Bronchial epithelial cell (primary cell): ENCODE data around the gene NUDT4. TPM values are rescaled to one million over a fixed set of nuclear protein-coding genes. Genes with fewer than 3 reads are reported as not detected.
"Not testable (repeated sequence)": the region's sequence is repeated elsewhere in the genome, so short reads cannot be mapped to it uniquely, and the experiment has no call there.

Experiments
- DNase-seq: peaks from one replicate; pipeline ENCODE4 v3.0.0-alpha.2; 2010; ENCODE audit warnings: low read depth
- FAIRE-seq: peaks from 2 replicates; lab custom pipeline; 2011; peaks lifted over from hg19 to GRCh38; lab: Jason Lieb, UNC
- H3K27me3 ChIP-seq: 2 replicates; pipeline ENCODE4 v1.5.1; 2011; ENCODE audit warnings: low read length; ENCODE audit not compliant: control insufficient read depth, insufficient read depth
- H3K36me3 ChIP-seq: 2 replicates; pipeline ENCODE4 v1.5.1; 2011; ENCODE audit warnings: low read length; ENCODE audit not compliant: control insufficient read depth, insufficient read depth
- H3K4me3 ChIP-seq: 2 replicates; pipeline ENCODE4 v1.5.1; 2011; ENCODE audit warnings: mild to moderate bottlenecking, low read depth, low read length, control low read depth
- total RNA-seq: library from RNA; depleted of rRNA; stranded (reverse); fragments of >200 nt; gene quantifications from 2 replicates; pipeline ENCODE4 v1.2.1, GENCODE V29; 2014
- TF ChIP-seq, protein P1 (sequence below): IDR thresholded peaks from 2 replicates; pipeline ENCODE4 v1.5.1; 2011; ENCODE audit warnings: mild to moderate bottlenecking, moderate library complexity, low read length, control low read depth, inconsistent platforms; ENCODE audit not compliant: insufficient read depth, severe bottlenecking

The NUDT4 gene
- total RNA-seq, 1 donor from 2014 or later, result 34.2 TPM

- DNase-seq, result no peak
- Histone ChIP-seq H3K4me3 (no peak overlapping the region), H3K36me3 (no peaks in the 10 kb centered on the region), H3K27me3 (no peaks in the 10 kb centered on the region)
- no peak for FAIRE-seq
- TF ChIP-seq, protein P1, sequence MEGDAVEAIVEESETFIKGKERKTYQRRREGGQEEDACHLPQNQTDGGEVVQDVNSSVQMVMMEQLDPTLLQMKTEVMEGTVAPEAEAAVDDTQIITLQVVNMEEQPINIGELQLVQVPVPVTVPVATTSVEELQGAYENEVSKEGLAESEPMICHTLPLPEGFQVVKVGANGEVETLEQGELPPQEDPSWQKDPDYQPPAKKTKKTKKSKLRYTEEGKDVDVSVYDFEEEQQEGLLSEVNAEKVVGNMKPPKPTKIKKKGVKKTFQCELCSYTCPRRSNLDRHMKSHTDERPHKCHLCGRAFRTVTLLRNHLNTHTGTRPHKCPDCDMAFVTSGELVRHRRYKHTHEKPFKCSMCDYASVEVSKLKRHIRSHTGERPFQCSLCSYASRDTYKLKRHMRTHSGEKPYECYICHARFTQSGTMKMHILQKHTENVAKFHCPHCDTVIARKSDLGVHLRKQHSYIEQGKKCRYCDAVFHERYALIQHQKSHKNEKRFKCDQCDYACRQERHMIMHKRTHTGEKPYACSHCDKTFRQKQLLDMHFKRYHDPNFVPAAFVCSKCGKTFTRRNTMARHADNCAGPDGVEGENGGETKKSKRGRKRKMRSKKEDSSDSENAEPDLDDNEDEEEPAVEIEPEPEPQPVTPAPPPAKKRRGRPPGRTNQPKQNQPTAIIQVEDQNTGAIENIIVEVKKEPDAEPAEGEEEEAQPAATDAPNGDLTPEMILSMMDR, result no peak
These were observed 8.2 kb upstream of the NUDT4 start for GRCh38 chr12:93369505-93369904.

GRCh38 chr12:93370947-93371346 is 6.8 kb upstream of the NUDT4 start:
- TF ChIP-seq, protein P1, result no peak
- no peak for FAIRE-seq
- H3K4me3 ChIP-seq, result no peak overlapping the region
- no peaks in the 10 kb centered on the region for H3K36me3 ChIP-seq
- no peak for DNase-seq
- no peaks in the 10 kb centered on the region for H3K27me3 ChIP-seq

DNA sequence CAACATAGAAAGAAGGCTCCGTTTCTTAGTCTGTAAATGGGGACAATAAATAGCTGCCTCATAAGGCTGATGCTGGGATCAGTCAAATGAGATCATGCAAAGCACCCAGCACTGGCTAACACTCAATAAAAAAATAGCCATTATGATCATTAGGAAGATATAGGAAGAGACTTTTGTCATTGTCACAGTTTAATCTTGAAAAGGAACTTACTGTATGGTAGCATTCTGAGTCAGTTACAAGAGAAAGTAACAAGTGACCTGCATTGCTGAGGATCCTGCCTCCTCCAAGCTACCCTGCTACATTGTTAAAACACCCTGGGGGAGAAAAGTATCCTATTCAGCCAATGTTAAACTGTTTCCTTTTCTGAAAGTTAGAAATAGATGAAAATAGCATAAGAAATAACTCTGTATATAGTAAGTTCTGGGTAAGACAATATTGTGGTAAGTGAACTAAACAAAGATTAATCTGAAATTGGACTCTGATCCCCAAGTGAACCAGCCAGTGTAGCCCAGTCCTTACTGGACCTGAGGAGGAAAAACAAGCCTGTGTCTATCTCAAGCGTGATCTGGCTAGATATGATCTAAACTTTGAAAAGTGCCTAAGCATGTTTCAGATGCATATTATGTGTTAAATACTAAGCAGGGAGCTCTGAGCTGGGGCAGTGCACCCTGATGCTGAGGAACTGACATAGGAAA is 3.6 kb upstream of the NUDT4 start:
- H3K36me3 ChIP-seq, result no peaks in the 10 kb centered on the region
- no peak overlapping the region for H3K4me3 ChIP-seq
- FAIRE-seq, result no peak
- no peak for DNase-seq
- TF ChIP-seq, protein P1, result no peak
- no peaks in the 10 kb centered on the region for H3K27me3 ChIP-seq

DNA sequence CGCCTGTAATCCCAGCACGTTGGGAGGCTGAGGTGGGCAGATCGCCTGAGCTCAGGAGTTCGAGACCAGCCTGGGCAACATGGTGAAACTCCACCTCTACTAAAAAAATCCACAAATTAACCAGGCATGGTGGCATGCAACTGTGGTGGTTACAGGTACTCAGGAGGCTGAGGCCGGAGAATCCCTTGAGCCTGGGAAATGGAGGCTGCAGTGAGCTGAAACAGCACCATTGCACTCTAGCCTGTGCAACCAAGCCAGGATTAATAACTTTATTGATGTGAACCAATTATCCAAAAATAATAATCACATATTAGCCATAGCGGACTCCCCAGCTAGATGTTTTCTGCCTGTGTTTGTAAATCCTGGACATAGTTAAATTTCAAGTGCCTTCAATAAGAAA is 1.8 kb upstream of the NUDT4 start:
- TF ChIP-seq, protein P1, result no peak
- H3K36me3 ChIP-seq, result no peaks in the 10 kb centered on the region
- DNase-seq (no peak), FAIRE-seq (no peak)
- H3K27me3 ChIP-seq, result no peaks in the 10 kb centered on the region
- H3K4me3 ChIP-seq, result no peak overlapping the region

DNA sequence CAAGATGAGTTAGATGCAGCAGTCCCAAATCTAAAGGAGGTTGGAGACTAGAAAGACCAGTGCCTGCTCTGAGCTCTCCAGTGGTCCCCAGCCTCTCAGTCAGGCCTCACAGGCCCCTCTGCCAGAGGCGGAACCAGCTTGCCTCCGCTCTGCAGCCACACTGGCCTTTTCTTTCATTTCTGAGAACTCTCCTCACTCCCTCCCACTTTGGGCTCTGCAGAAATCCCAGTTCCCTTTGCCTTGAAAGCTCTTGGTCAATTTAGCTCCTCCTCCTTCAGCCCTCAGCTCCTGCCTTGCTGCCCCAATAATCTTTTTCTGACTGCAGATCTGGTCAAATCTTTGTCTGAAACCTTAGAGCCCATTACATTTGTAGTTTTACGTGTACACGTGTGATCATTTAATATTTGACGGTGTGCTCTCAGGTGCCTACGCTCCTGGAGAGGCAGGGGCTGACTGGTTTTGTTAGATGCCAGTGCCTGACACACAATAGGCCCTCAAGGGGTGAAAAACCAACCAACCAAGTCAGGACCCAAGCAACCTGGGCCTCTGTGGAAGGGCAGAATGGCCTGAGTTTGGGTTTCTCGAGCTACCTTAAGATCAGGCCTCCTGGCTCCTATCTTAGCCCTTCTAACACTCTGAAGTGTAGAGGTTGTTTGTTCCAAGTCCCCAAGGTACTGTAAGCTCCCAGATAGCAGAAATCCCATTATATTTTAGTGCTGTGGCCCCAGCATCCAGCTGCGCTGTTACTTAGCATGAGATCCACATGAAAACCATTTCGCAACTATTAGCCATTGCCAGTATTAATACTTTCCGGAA is 1.1 kb upstream of the NUDT4 start:
- Histone ChIP-seq H3K27me3 (no peaks in the 10 kb centered on the region), H3K36me3 (no peaks in the 10 kb centered on the region), H3K4me3 (peak overlapping the region; percentile 55)
- FAIRE-seq (no peak), DNase-seq (peak; percentile 70)
- TF ChIP-seq, protein P1, result no peak

- not testable (repeated sequence) for H3K27me3 ChIP-seq, FAIRE-seq, H3K36me3 ChIP-seq
- peak; percentile 54 for DNase-seq
- H3K4me3 ChIP-seq, result peak overlapping the region; percentile 87
These were observed 672 bp downstream of the NUDT4 start for GRCh38 chr12:93378196-93378997.
